Astrocyte of the spinal cord (primary cell): ENCODE measurements around the gene FREM1.

Source experiments
- DNase-seq: peaks from one replicate; pipeline ENCODE4 v3.0.0; 2011; ENCODE audit warnings: low read depth, low spot score
- H3K4me3 ChIP-seq: 2 replicates; pipeline ENCODE4 v1.5.1; 2011; ENCODE audit warnings: low read depth, mild to moderate bottlenecking, low read length, moderate library complexity
- CTCF ChIP-seq: IDR thresholded peaks from 2 replicates; pipeline ENCODE4 v1.5.1; 2012; ENCODE audit warnings: low read depth, mild to moderate bottlenecking, low read length, inconsistent platforms
- in situ Hi-C: cut with HindIII; loops from 2 replicates; pipeline ENCODE4 v1.10.0; 2017; ENCODE audit warnings: low sequenced_read_pairs

Gene FREM1

GRCh38 chr9:14788846-14789245, 121.4 kb downstream of the FREM1 start:
- DNase-seq, result no peak
- no peak for TF ChIP-seq CTCF
- in situ Hi-C loops, result no loop called here
- H3K4me3 ChIP-seq, result no peak overlapping the region

GRCh38 chr9:14783358-14783757, 126.9 kb downstream of the FREM1 start:
- no peak for DNase-seq
- TF ChIP-seq CTCF, result no peak
- H3K4me3 ChIP-seq, result no peak overlapping the region
- in situ Hi-C loops, result no loop called here

- in situ Hi-C loops, result no loop called here
- no peak for TF ChIP-seq CTCF
- no peak overlapping the region for H3K4me3 ChIP-seq
- no peak for DNase-seq
These were observed 127.8 kb downstream of the FREM1 start for GRCh38 chr9:14782286-14783051.

GRCh38 chr9:14780693-14781092, 129.5 kb downstream of the FREM1 start:
- H3K4me3 ChIP-seq, result no peak overlapping the region
- TF ChIP-seq CTCF, result no peak
- in situ Hi-C loops, result no loop called here
- no peak for DNase-seq

- no peak for TF ChIP-seq CTCF
- DNase-seq, result no peak
- no peak overlapping the region for H3K4me3 ChIP-seq
- in situ Hi-C loops, result no loop called here
These were observed 130.0 kb downstream of the FREM1 start for GRCh38 chr9:14780251-14780650.

- no peak overlapping the region for H3K4me3 ChIP-seq
- in situ Hi-C loops, result no loop called here
- TF ChIP-seq CTCF, result no peak
- no peak for DNase-seq
These were observed 130.6 kb downstream of the FREM1 start for GRCh38 chr9:14779566-14780022.
